Upper lobe of left lung (tissue), 4 donors: ENCODE measurements around the gene PRDM2.

Experiments
- CTCF ChIP-seq, 6 experiments: fragments of 450-650 bp in 4 of 6; fragments of 200-600 bp in 2 of 6; sonication (generic) in 2 of 6; IDR thresholded peaks; one replicate each; pipeline ENCODE4 v1.5.1; 2016 to 2019; ENCODE audit warnings: antibody characterized with exemption in 6 of 6
- POLR2A ChIP-seq, 4 donors: fragments of 450-650 bp; IDR thresholded peaks; one replicate each; pipeline ENCODE4 v1.5.1; 2016 to 2017; ENCODE audit warnings: antibody characterized with exemption in 4 of 4, mild to moderate bottlenecking in 2 of 4
- POLR2AphosphoS5 ChIP-seq, 2 donors: sonication (generic); formaldehyde crosslinking; IDR thresholded peaks; one replicate each; pipeline ENCODE4 v1.5.1; 2017; ENCODE audit warnings: antibody characterized with exemption in 2 of 2

DNA sequence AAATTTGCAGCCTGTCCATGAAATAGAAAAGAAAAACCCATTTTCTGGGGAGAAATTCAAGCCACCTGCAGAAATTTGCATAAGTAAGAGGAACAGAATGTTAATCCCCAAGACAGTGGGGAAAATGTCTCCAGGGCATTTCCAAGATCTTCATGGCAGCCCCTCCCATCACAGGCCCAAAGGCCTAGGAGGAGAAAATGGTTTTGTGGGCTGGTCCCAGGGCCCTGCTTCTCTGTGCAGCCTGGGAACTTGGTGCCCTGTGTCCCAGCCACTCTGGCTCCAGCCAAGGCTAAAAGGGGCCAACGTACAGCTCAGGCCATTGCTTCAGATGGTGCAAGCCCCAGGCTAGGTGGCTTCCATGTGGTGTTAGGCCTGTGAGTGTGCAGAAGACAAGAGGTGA is 155.6 kb downstream of the PRDM2 start:
- no peak for TF ChIP-seq POLR2A (IDR thresholded peaks at IDR 0.05)
- no peak for TF ChIP-seq CTCF (IDR thresholded peaks at IDR 0.05)
- no peak for TF ChIP-seq POLR2AphosphoS5 (IDR thresholded peaks at IDR 0.05)
